Measurements from ENCODE around the gene CACNA1I. TPM values are rescaled to one million over a fixed set of nuclear protein-coding genes. Genes with fewer than 3 reads are reported as not detected.

Gene CACNA1I
- total RNA-seq, 1 experiment from 2014 or later = 0.15 TPM

GRCh38 chr22:39665229-39665628, 94.7 kb downstream of the CACNA1I start (continued):
- TF ChIP-seq SIN3A (IDR thresholded peaks at IDR 0.05; ENCODE audit: low read depth) = no peak

DNA sequence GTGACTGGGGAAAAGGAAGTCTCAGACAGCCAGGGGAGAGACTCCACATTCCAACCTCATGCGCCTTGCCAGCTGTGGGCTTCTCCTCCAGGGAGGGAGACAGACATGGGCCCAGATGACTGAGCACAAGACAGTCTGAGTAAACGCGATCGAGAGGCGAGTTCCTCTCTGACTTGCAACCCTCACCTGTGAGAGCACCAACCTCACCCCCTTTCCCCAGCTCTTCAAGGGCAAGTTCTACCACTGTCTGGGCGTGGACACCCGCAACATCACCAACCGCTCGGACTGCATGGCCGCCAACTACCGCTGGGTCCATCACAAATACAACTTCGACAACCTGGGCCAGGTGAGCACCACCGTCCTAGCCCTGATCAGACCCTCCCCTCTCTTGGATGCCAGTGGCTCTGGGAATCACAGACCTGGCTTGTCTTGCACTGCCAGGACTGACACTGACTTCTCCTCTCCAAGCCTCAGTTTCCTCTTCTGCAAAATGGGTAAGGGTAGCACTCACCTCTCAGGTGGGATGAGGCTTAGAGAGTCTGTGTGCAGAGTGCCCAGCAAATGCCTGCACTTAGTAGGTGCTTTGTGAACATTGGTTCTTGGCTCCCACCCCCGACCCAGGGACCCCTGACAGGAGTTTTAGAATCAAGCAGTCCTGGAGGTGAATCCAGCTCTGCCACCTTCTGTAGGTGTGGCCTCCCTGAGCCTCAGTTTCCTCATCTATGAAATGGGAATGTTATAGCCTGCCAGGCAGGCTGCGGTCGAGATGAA, 95.3 kb downstream of the CACNA1I start:
- peaks cover 0 to 8% of the 10 kb centered on the region in 2 experiments; a peak in 1 of 4 replicates for H3K4me1 ChIP-seq (ENCODE audit: control insufficient read depth in 1 of 2, insufficient read depth in 2 of 2, low read length in 2 of 2)
- intact Hi-C loops (cut with micrococcal nuclease) = no loop called here
- no peaks in the 10 kb centered on the region for H4K20me1 ChIP-seq (ENCODE audit: insufficient read depth)
- no peaks in the 10 kb centered on the region for H3K9me2 ChIP-seq (ENCODE audit: insufficient read depth)
- no peak overlapping the region for H3K9ac ChIP-seq (ENCODE audit: low read length)
- ChIA-PET RAD21 (ENCODE audit: low non-redundant PET in 1 of 2, low total read pairs in 2 of 2, uncharacterized antibody in 2 of 2, unreplicated experiment in 2 of 2) (no interaction called here), CTCF (no interaction called here), POLR2A (no interaction called here)
- ATAC-seq (no peak), DNase-seq (ENCODE audit: low read depth, low spot score) (no peak)
- BruUV-seq (replicated peaks) = no TSS peak
- no peaks in the 10 kb centered on the region for H3K36me3 ChIP-seq (ENCODE audit: control insufficient read depth in 1 of 2, insufficient read depth in 2 of 2, low read length in 2 of 2)
- no peak overlapping the region for H3K27ac ChIP-seq (ENCODE audit: low read depth, low read length)
- H3K79me2 ChIP-seq (ENCODE audit: insufficient read depth, low read length) = no peaks in the 10 kb centered on the region
- H3K27me3 ChIP-seq (ENCODE audit: insufficient read depth, low read length) = no peaks in the 10 kb centered on the region
- H3K4me3 ChIP-seq (replicated peaks in 1 of 2; ENCODE audit: low read depth in 1 of 2, low read length in 2 of 2) = no peak overlapping the region
- H2AFZ ChIP-seq (ENCODE audit: low read depth, low read length, poor library complexity, severe bottlenecking) = no peak overlapping the region
- no peak overlapping the region for H3K4me2 ChIP-seq (ENCODE audit: low read length)
- no peaks in the 10 kb centered on the region; a peak in 1 of 4 replicates for H3K9me3 ChIP-seq (ENCODE audit: control insufficient read depth in 1 of 2, insufficient read depth in 1 of 2, low read depth in 1 of 2, low read length in 2 of 2)
- no peak for TF ChIP-seq ZNF274 (IDR thresholded peaks at IDR 0.05; ENCODE audit: low read depth, low read length)
- no peak for TF ChIP-seq JUND (IDR thresholded peaks at IDR 0.05)
- TF ChIP-seq, protein P1, sequence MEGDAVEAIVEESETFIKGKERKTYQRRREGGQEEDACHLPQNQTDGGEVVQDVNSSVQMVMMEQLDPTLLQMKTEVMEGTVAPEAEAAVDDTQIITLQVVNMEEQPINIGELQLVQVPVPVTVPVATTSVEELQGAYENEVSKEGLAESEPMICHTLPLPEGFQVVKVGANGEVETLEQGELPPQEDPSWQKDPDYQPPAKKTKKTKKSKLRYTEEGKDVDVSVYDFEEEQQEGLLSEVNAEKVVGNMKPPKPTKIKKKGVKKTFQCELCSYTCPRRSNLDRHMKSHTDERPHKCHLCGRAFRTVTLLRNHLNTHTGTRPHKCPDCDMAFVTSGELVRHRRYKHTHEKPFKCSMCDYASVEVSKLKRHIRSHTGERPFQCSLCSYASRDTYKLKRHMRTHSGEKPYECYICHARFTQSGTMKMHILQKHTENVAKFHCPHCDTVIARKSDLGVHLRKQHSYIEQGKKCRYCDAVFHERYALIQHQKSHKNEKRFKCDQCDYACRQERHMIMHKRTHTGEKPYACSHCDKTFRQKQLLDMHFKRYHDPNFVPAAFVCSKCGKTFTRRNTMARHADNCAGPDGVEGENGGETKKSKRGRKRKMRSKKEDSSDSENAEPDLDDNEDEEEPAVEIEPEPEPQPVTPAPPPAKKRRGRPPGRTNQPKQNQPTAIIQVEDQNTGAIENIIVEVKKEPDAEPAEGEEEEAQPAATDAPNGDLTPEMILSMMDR (IDR thresholded peaks at IDR 0.05 in 2 of 3, conservative IDR thresholded peaks at IDR 0.05 in 1 of 3; ENCODE audit: borderline replicate concordance in 1 of 3, insufficient read depth in 1 of 3, low read depth in 2 of 3, low read length in 2 of 3) = no peak
- TF ChIP-seq SP1 (IDR thresholded peaks at IDR 0.05; ENCODE audit: low read depth) = no peak
- TF ChIP-seq REST (IDR thresholded peaks at IDR 0.05; ENCODE audit: low read depth) = no peak
- TF ChIP-seq POLR2A (IDR thresholded peaks at IDR 0.05; ENCODE audit: borderline replicate concordance, extremely low read depth, insufficient read depth, insufficient read length) = no peak
- TF ChIP-seq TCF7L2 (IDR thresholded peaks at IDR 0.05; ENCODE audit: borderline replicate concordance, extremely low read depth, insufficient read depth, insufficient read length) = no peak
- TF ChIP-seq ELF1 (IDR thresholded peaks at IDR 0.05; ENCODE audit: borderline replicate concordance, low read depth) = no peak
- no peak for TF ChIP-seq POLR2AphosphoS5 (IDR thresholded peaks at IDR 0.05; ENCODE audit: low read depth, low read length)
- no peak for TF ChIP-seq SIN3A (IDR thresholded peaks at IDR 0.05; ENCODE audit: low read depth)
- TF ChIP-seq, protein P2, sequence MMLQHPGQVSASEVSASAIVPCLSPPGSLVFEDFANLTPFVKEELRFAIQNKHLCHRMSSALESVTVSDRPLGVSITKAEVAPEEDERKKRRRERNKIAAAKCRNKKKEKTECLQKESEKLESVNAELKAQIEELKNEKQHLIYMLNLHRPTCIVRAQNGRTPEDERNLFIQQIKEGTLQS (IDR thresholded peaks at IDR 0.05) = no peak
- TF ChIP-seq FOSL1 (IDR thresholded peaks at IDR 0.05; ENCODE audit: low read depth) = no peak
- TF ChIP-seq EGR1 (IDR thresholded peaks at IDR 0.05; ENCODE audit: low read depth) = no peak
- no peak for TF ChIP-seq CBX3 (IDR thresholded peaks at IDR 0.05; ENCODE audit: low read depth)
- no peak for TF ChIP-seq YY1 (IDR thresholded peaks at IDR 0.05; ENCODE audit: extremely low read depth, insufficient replicate concordance, low read depth, low read length)
- no peak for TF ChIP-seq EZH2phosphoT487 (IDR thresholded peaks at IDR 0.05; ENCODE audit: borderline replicate concordance)
- TF ChIP-seq ZBTB33 (IDR thresholded peaks at IDR 0.05; ENCODE audit: extremely low read depth, insufficient replicate concordance, low read length) = no peak
